CD4-positive, alpha-beta T cell (primary cell): ENCODE data around the gene SH2B3. TPM values are rescaled to one million over a fixed set of nuclear protein-coding genes. Genes with fewer than 3 reads are reported as not detected.

Source experiments
- ATAC-seq: fragments of 200-7000 bp; cut with Tn5 transposase; one replicate; pipeline ENCODE4 v1.10.0; 2022; ENCODE audit warnings: mild to moderate bottlenecking; ENCODE audit not compliant: poor library complexity
- CTCF ChIA-PET: fragments of 350-600 bp; sonication (Branson Sonifier 250); formaldehyde crosslinking; loops from one replicate; lab custom pipeline; 2021; ENCODE audit warnings: antibody characterized with exemption, inconsistent platforms; lab: Charles Lee
- POLR2A ChIA-PET: fragments of 350-600 bp; sonication (Branson Sonifier 250); formaldehyde crosslinking; loops from one replicate; lab custom pipeline; 2021; ENCODE audit warnings: antibody characterized with exemption, inconsistent platforms; lab: Charles Lee
- DNase-seq, 14 experiments: peaks; one replicate each; pipeline ENCODE4 v3.0.0-alpha.2; 2013 to 2020; ENCODE audit warnings: mixed read lengths in 2 of 14
- H3K27ac ChIP-seq, 2 donors: one replicate each; pipeline versions ENCODE4 v1.5.1 to v1.7.0; 2013; ENCODE audit warnings: low read length in 2 of 2, low read depth in 1 of 2, mild to moderate bottlenecking in 1 of 2
- H3K27me3 ChIP-seq, 2 experiments: 1 replicate in 1 of 2; 2 replicates in 1 of 2; pipeline versions ENCODE4 v1.6.1 to v1.7.0; 2013; ENCODE audit warnings: low read length in 2 of 2, control low read depth in 1 of 2, mild to moderate bottlenecking in 1 of 2, moderate library complexity in 1 of 2; ENCODE audit not compliant: insufficient read depth in 2 of 2, control insufficient read depth in 1 of 2
- H3K36me3 ChIP-seq: one replicate; pipeline ENCODE4 v1.6.1; 2013; ENCODE audit warnings: low read length, control low read depth; ENCODE audit not compliant: insufficient read depth
- H3K4me1 ChIP-seq: one replicate; pipeline ENCODE4 v1.6.1; 2013; ENCODE audit warnings: low read length, control low read depth; ENCODE audit not compliant: insufficient read depth
- H3K4me3 ChIP-seq: one replicate; pipeline ENCODE4 v1.5.1; 2013; ENCODE audit warnings: mild to moderate bottlenecking, low read length, moderate library complexity
- H3K9me3 ChIP-seq, 2 experiments: 1 replicate in 1 of 2; 2 replicates in 1 of 2; pipeline versions ENCODE4 v1.6.1 to v1.7.0; 2013; ENCODE audit warnings: low read length in 2 of 2, mild to moderate bottlenecking in 2 of 2, control low read depth in 1 of 2, moderate library complexity in 1 of 2; ENCODE audit not compliant: control insufficient read depth in 1 of 2, insufficient read depth in 1 of 2
- H3K27ac Mint-ChIP-seq: one replicate; pipeline ENCODE4 v1.8.0; 2020; ENCODE audit warnings: mixed read lengths
- H3K27me3 Mint-ChIP-seq: one replicate; pipeline ENCODE4 v1.8.0; 2021; ENCODE audit warnings: mixed read lengths
- H3K36me3 Mint-ChIP-seq: one replicate; pipeline ENCODE4 v1.8.0; 2021; ENCODE audit warnings: low read depth, mixed read lengths
- H3K4me1 Mint-ChIP-seq: one replicate; pipeline ENCODE4 v1.8.0; 2021; ENCODE audit warnings: low read depth, mixed read lengths
- H3K4me3 Mint-ChIP-seq: one replicate; pipeline ENCODE4 v1.8.0; 2020; ENCODE audit warnings: mild to moderate bottlenecking, mixed read lengths
- H3K9me3 Mint-ChIP-seq: one replicate; pipeline ENCODE4 v1.8.0; 2020; ENCODE audit warnings: mixed read lengths
- intact Hi-C, 2 experiments: fragments of 100-400 bp; cut with DNase I in 1 of 2; cut with micrococcal nuclease in 1 of 2; formaldehyde crosslinking; loops; one replicate each; pipeline versions ENCODE4 v1.15.1 to v1.9.0; 2023 to 2025; cut with DNase I, micrococcal nuclease
- total RNA-seq, 174 experiments: library from RNA in 2 of 174; stranded (reverse) in 2 of 174; gene quantifications; one replicate each; pipeline ENCODE4 v1.2.3 and lab custom pipeline; 2021 to 2026
- TF ChIP-seq, protein P1 (sequence below): fragments of 200-600 bp; IDR thresholded peaks from one replicate; pipeline ENCODE4 v1.8.0; 2022; ENCODE audit warnings: antibody characterized with exemption, mild to moderate bottlenecking

Gene SH2B3
- total RNA-seq, 2 experiments from 2014 or later = 42.3 to 46.4 TPM

DNA sequence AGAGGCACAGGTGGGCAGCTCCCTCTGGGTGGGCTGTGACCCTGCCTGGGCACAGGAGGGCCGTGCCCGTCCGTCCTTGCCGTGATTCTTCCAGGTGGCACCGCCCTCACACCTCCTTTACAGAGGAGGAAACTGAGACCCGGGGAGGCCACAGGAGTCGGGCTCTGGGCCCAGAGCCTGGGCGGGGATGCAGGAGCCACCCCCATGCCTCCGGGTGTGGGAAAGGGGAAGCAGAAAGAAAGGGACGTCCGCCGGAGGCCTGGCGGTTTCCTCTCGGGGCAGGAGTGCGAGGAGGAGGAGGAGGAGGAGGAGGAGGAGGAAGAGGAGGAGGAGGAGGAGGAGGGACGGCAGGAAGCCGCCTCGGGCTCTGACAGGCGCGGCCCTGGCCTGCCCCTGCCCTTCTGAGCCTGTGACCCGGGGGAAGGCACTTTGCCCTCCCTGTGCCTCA is 23.0 kb downstream of the SH2B3 start:
- peak in 4 of 14 experiments; percentile 49 to 79 (median 63) for DNase-seq
- Histone ChIP-seq H3K27me3 (no peaks in the 10 kb centered on the region), H3K27ac (peak overlapping the region; percentile 76 to 92), H3K36me3 (peaks cover 7% of the 10 kb centered on the region), H3K9me3 (no peaks in the 10 kb centered on the region), H3K4me3 (peak overlapping the region; percentile 22), H3K4me1 (peaks cover 100% of the 10 kb centered on the region)
- peaks cover 92% of the 10 kb centered on the region for H3K4me1 Mint-ChIP-seq
- H3K36me3 Mint-ChIP-seq = peaks cover 10% of the 10 kb centered on the region
- no peak for ATAC-seq
- no peaks in the 10 kb centered on the region for H3K27me3 Mint-ChIP-seq
- POLR2A ChIA-PET = interaction anchor here (1.7 to 5.2 kb wide), 5 partner anchors 10 to 25 kb away, joined by 6 to 35 read pairs (median 29); no protein-coding TSS in a partner anchor
- H3K27ac Mint-ChIP-seq = peak overlapping the region; percentile 100
- intact Hi-C loops = no loop called here
- TF ChIP-seq, protein P1, sequence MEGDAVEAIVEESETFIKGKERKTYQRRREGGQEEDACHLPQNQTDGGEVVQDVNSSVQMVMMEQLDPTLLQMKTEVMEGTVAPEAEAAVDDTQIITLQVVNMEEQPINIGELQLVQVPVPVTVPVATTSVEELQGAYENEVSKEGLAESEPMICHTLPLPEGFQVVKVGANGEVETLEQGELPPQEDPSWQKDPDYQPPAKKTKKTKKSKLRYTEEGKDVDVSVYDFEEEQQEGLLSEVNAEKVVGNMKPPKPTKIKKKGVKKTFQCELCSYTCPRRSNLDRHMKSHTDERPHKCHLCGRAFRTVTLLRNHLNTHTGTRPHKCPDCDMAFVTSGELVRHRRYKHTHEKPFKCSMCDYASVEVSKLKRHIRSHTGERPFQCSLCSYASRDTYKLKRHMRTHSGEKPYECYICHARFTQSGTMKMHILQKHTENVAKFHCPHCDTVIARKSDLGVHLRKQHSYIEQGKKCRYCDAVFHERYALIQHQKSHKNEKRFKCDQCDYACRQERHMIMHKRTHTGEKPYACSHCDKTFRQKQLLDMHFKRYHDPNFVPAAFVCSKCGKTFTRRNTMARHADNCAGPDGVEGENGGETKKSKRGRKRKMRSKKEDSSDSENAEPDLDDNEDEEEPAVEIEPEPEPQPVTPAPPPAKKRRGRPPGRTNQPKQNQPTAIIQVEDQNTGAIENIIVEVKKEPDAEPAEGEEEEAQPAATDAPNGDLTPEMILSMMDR = no peak
- H3K9me3 Mint-ChIP-seq = no peaks in the 10 kb centered on the region
- peak overlapping the region; percentile 67 for H3K4me3 Mint-ChIP-seq
- CTCF ChIA-PET = interaction anchor here (2.6 to 3.5 kb wide), 2 partner anchors 22 to 32 kb away, joined by 14 to 21 read pairs; no protein-coding TSS in a partner anchor

DNA sequence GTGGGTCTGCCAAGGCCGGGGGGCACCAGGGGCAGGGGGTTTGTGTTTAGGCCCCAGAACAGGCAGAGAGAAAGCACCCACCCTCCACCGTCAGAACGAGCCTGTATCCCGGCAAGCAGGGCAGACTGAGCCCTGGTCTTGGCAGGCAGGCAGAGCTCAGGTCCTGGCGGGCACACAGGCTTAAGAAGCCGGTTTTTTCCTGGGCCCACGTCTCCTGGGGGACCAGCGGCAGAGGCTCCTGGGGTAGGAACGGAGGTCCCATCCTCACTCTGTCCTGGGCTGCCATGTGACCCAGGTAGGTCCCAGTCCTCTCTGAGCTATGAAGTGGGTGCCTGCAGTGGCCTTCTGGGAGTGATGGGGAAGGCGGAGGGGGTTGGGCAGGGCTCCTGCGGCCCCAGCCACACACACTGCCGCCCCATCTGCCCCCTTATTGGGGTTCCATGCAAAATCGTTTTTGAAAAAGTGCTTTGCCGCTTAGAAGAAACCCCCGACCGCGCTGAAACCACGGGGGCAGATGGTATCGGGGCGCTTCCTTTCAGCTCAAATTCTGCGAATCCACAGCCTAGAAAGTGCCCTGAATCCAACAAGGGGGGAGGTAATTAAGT is 24.2 kb downstream of the SH2B3 start:
- DNase-seq = peak in 11 of 14 experiments; percentile 37 to 90 (median 63)
- peaks cover under 1% of the 10 kb centered on the region for H3K36me3 ChIP-seq
- peak overlapping the region; percentile 51 for H3K4me3 ChIP-seq
- peaks cover 99% of the 10 kb centered on the region for H3K4me1 ChIP-seq
- Mint-ChIP-seq H3K4me3 (peak overlapping the region; percentile 87), H3K27me3 (no peaks in the 10 kb centered on the region), H3K36me3 (peaks cover 12% of the 10 kb centered on the region), H3K27ac (peak overlapping the region; percentile 100), H3K4me1 (peaks cover 93% of the 10 kb centered on the region), H3K9me3 (no peaks in the 10 kb centered on the region)
- peak; percentile 10 for ATAC-seq
- ChIA-PET POLR2A (interaction anchor here (0.5 to 5.2 kb wide), 11 partner anchors 9 to 43 kb away, joined by 3 to 35 read pairs (median 9); no protein-coding TSS in a partner anchor), CTCF (interaction anchor here (1.0 to 3.5 kb wide), 5 partner anchors 14 to 33 kb away, joined by 3 to 21 read pairs (median 8); no protein-coding TSS in a partner anchor)
- H3K9me3 ChIP-seq = no peaks in the 10 kb centered on the region
- H3K27ac ChIP-seq = peak overlapping the region; percentile 92 to 97
- intact Hi-C loops = loop anchor here in 1 of 2 experiments (1.0 kb wide), 1 partner anchor 24 kb away; no protein-coding TSS in a partner anchor
- H3K27me3 ChIP-seq = no peaks in the 10 kb centered on the region
- TF ChIP-seq, protein P1 = no peak

DNA sequence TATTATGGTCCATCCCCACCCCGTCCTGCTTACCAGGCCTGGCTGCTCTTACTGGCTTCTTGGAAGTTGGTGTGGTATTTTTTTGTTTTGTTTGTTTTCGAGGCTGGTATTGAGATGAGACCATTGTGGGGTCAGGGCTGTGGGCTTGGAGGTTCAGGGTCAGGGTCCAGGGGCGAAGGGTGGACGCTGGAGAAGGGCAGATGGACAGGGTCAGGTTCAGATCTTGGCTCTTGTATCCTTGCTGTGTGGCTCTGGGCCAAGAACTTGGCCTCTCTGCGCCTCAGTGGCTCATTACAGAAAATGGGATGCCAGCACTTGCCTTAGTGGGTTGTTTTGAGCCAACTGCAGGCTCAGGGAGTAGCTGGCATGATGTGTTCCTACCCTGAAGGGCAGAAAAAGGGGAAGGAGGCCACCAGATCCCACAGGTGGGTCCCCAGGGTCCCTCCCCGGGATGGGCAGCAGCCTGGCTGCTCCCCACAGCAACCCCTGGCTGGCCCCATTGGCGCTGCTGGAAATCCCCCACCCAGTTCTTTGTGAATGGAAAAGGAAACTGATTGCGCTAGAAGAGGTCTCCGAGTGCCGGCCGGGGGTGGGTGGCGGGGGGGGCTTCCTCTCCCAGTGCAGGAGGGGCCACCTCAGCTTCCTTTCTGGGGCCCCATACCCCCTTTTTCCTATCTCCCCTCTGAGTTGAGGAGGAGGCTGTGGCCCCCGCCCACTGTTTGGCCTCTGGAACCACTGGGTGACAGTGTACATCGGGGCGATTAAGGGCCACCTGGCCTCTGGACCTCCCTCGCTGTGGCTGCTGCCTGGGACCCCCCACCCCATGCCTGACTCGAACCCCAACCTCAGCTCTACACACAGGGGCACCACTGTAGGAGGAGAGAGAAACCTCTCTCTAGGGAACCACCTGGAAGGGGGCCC is 25.0 kb downstream of the SH2B3 start:
- ChIA-PET CTCF (interaction anchor here (1.0 to 3.5 kb wide), 5 partner anchors 13 to 34 kb away, joined by 3 to 21 read pairs (median 8); no protein-coding TSS in a partner anchor), POLR2A (interaction anchor here (1.0 to 5.2 kb wide), 10 partner anchors 8 to 34 kb away, joined by 3 to 35 read pairs (median 14); no protein-coding TSS in a partner anchor)
- Histone ChIP-seq H3K4me1 (peaks cover 99% of the 10 kb centered on the region), H3K4me3 (peak overlapping the region; percentile 51), H3K9me3 (no peaks in the 10 kb centered on the region), H3K36me3 (no peaks in the 10 kb centered on the region), H3K27me3 (no peaks in the 10 kb centered on the region), H3K27ac (peak overlapping the region; percentile 92 to 97)
- H3K9me3 Mint-ChIP-seq = no peaks in the 10 kb centered on the region
- DNase-seq (peak in 10 of 14 experiments; percentile 47 to 92 (median 60)), ATAC-seq (peak; percentile 11)
- intact Hi-C loops = loop anchor here in 1 of 2 experiments (1.0 kb wide), 1 partner anchor 24 kb away; no protein-coding TSS in a partner anchor
- H3K27me3 Mint-ChIP-seq = no peaks in the 10 kb centered on the region
- H3K36me3 Mint-ChIP-seq = peaks cover 13% of the 10 kb centered on the region
- peaks cover 93% of the 10 kb centered on the region for H3K4me1 Mint-ChIP-seq
- H3K27ac Mint-ChIP-seq = peak overlapping the region; percentile 100
- peak overlapping the region; percentile 87 for H3K4me3 Mint-ChIP-seq
- TF ChIP-seq, protein P1 = no peak
